ENCODE data around the gene LPA.

LPA gene

GRCh38 chr6:160507420-160507819 lies 156.7 kb downstream of the LPA start:
- no peak for TF ChIP-seq POLR2AphosphoS5 (IDR thresholded peaks at IDR 0.05; ENCODE audit: low read depth, low read length)
- no peak for FAIRE-seq

GRCh38 chr6:160505970-160506369 lies 158.1 kb downstream of the LPA start:
- TF ChIP-seq POLR2AphosphoS5 (IDR thresholded peaks at IDR 0.05; ENCODE audit: low read depth, low read length) (no peak), TAF1 (IDR thresholded peaks at IDR 0.05; ENCODE audit: borderline replicate concordance, low read depth, low read length) (no peak), POLR2A (IDR thresholded peaks at IDR 0.05; ENCODE audit: low read depth, low read length) (no peak)
- no peak for FAIRE-seq
- DNase-seq (ENCODE audit: insufficient read length): no peak

More at GRCh38 chr6:160507420-160507819, 156.7 kb downstream of the LPA start:
- no peak for DNase-seq (ENCODE audit: insufficient read length)

- no peak for TF ChIP-seq TAF1 (IDR thresholded peaks at IDR 0.05; ENCODE audit: borderline replicate concordance, low read depth, low read length)
- TF ChIP-seq POLR2A (IDR thresholded peaks at IDR 0.05; ENCODE audit: low read depth, low read length): no peak
- no peak for TF ChIP-seq POLR2AphosphoS5 (IDR thresholded peaks at IDR 0.05; ENCODE audit: low read depth, low read length)
- FAIRE-seq: no peak
These were observed 163.4 kb downstream of the LPA start for GRCh38 chr6:160500639-160501038.

DNA sequence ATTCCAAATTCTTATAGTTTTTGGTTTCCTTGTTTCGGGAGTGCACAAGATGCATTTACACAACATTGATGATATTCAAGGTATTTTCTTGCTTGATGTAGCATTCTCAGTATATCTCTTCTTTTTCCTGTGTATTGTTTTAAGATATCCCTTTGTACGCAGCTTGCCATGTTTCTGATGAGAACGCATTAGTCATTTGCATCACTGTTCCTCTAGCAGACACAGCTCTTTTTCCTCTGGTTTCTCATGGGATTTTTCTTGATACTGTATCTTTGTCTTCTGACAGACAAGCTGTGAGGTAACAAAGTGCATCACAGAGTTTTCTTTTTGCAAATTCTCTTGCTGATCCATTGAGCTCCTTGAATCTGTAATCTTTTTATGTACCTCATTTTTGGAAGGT lies 169.5 kb downstream of the LPA start:
- no peak for DNase-seq (ENCODE audit: insufficient read length)
- FAIRE-seq: no peak
- no peak for TF ChIP-seq POLR2A (IDR thresholded peaks at IDR 0.05; ENCODE audit: low read depth, low read length)
- TF ChIP-seq TAF1 (IDR thresholded peaks at IDR 0.05; ENCODE audit: borderline replicate concordance, low read depth, low read length): no peak
- no peak for TF ChIP-seq POLR2AphosphoS5 (IDR thresholded peaks at IDR 0.05; ENCODE audit: low read depth, low read length)

More at GRCh38 chr6:160500639-160501038, 163.4 kb downstream of the LPA start:
- DNase-seq (ENCODE audit: insufficient read length): no peak

DNA sequence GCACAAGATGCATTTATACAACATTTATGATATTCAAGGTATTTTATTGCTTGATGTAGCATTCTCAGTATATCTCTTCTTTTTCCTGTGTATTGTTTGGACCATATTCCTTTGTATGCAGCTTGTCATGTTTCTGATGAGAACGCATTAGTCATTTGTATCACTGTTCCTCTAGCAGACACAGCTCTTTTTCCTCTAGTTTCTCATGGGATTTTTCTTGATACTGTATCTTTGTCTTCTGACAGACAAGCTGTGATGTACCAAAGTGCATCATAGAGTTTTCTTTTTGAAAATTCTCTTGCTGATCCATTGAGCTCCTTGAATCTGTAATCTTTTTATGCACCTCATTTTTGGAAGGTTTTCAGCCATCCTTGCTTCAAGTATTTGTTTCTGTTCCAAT lies 175.0 kb downstream of the LPA start:
- FAIRE-seq: no peak
- TF ChIP-seq POLR2AphosphoS5 (IDR thresholded peaks at IDR 0.05; ENCODE audit: low read depth, low read length) (no peak), TAF1 (IDR thresholded peaks at IDR 0.05; ENCODE audit: borderline replicate concordance, low read depth, low read length) (no peak), POLR2A (IDR thresholded peaks at IDR 0.05; ENCODE audit: low read depth, low read length) (no peak)
- no peak for DNase-seq (ENCODE audit: insufficient read length)

DNA sequence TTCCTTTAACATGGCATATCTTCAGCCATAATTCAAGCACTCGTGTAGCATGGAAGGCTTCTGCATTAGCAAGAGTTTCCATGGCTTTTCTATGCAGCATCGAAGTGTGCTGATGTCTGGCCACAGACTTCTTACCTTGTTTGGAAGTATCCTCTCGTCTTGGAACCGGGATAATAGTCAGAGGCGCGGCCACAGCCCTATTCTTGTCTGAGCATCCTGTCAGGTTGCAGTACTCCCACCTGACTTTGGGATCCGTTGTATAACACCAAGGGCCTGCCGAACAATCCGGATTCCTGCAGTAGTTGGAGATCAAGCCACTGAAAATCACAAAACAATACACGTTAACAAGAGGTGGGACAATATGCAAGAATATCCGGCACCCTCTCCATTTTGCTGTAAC lies 177.0 kb downstream of the LPA start:
- DNase-seq (ENCODE audit: insufficient read length) (no peak), FAIRE-seq (no peak)
- TF ChIP-seq POLR2A (IDR thresholded peaks at IDR 0.05; ENCODE audit: low read depth, low read length) (no peak), TAF1 (IDR thresholded peaks at IDR 0.05; ENCODE audit: borderline replicate concordance, low read depth, low read length) (no peak)

Data from GM12892 (cell line).